GM18873 (cell line): ENCODE results near the gene HDHD2.
A peak's percentile ranks its signal among the peaks of the same experiment; 100 is the strongest.

Experiments used
- ATAC-seq: cut with Tn5 transposase; IDR thresholded peaks from one replicate; pipeline ENCODE4 v1.9.1; 2021; ENCODE audit warnings: mild to moderate bottlenecking, moderate library complexity, moderate number of reproducible peaks; ENCODE audit not compliant: unreplicated experiment, low FRiP score

The HDHD2 gene

DNA sequence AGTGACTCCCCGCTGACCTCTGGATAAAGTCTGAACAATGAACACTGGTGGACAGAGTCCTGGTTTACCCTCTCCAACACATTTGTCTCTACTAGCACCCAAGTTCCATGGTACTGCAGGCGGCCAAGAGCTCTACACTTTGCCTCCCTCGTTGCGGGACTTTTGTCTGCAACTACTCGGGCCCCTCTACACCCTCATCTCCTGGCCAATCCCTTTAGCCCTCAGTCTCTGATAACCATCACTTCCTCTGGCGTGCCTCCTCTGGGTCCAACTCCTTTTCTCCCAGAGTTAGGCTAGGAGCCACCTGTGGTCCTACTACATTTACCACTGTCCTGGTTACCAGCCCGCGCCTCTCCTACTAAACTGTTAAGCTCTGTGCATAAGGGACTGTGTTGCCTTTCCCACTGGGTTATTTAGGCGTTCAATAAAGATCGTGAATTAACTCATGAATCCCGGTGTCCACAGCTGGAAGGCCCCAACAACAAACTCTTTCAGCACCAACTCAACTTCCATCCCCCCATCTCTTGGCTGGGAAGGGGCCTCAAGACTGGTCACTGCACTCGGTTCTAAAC, 757 bp downstream of the HDHD2 start:
- ATAC-seq, result no peak

DNA sequence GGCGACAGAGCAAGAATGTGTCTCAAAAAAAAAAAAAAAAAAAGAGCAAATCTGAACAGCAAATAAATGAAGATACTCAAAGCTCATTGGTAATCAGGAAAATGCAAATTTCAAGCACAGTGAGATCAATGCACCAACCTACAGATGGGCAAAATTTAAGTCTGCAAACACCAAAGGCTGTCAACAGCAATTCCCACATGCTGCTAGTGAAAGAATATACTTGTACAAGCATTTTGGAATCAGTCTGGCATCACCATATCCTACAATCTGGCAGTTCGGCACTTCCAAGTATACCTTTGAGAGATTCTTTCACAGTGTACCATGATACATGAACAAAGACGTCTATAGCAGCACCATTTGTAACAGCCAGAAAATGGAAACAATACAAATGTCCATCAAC, 4.1 kb downstream of the HDHD2 start:
- no peak for ATAC-seq

DNA sequence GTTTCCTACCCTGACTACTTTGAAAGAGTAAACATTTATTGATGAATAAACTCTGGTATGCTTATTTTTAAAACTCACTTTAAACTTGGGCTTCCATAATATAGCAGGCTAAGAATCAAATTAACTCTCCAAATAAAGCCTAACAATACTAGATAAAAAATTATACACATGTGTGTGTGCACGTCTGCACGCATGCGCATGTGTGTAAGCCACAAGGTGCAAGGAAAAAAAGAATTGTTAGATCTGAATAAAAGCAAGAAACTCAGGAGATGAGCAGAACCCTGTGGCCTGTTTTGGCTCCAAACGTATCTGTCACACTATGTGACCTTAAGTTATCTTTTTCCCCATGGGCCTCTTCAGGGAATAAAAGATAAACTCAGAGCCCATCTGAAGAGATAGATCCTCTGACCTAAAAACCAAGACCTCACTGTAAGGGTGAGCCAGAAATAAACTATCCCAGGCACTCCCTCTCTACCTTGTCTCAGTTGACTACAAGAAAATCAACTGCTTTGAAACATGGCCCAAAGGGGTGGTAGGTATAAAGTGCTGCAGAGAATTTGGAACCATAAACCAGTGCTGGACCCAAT, 6.3 kb downstream of the HDHD2 start:
- ATAC-seq, result no peak

DNA sequence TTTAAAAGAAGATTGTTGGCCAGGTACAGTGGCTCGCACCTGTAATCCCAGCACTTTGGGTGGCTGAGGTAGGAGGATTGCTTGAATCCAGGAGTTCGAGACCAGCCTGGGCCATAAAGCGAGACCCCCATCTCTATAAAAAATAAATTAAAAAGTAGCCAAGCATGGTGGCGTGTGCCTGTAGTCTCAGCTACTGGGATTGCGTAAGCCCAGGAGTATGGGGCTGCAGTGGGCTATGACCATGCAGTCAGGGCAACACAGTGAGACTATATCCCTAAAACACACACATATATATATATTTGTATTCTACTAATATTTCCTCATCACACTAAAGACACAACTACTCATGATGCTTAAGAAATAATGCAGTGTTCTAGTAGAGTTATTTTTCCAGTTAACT, 7.1 kb downstream of the HDHD2 start:
- no peak for ATAC-seq

DNA sequence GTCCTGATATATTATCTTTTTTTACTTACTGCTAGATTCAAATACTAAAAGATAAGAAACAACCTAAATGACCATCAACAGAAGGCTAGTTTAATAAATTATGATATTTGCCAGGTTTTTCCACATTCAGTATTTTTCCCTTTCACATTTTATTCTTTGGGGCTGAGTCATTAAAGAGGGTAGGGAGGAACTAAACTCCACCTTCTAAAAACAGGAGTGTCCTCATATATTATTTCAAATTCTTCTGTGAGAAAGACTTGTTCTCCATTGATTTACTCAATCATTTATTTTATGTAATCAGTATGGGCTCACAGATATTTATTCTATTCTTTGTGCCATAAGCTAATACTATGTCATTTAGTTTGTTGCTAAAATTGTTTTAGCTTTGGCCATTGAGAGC, 9.0 kb downstream of the HDHD2 start:
- ATAC-seq, result no peak

DNA sequence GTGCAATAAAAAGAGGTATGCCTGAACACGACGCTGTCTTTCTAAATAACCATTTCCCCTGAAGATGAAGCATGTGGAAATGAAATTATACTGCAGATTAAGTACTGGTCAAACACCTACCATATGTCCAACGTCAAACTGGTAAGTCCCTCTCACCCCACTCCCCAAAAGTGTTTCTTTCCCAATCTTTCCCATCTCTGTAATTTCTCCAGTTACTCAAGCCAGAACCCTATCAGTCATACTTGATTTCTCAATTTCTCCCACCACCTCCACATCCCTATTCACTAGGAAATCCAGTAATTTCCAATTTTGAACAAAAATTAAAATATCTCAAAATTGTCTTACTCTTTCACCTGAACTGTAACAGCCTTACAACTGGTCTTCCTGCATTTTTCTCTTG, 29.2 kb downstream of the HDHD2 start:
- ATAC-seq, result no peak

DNA sequence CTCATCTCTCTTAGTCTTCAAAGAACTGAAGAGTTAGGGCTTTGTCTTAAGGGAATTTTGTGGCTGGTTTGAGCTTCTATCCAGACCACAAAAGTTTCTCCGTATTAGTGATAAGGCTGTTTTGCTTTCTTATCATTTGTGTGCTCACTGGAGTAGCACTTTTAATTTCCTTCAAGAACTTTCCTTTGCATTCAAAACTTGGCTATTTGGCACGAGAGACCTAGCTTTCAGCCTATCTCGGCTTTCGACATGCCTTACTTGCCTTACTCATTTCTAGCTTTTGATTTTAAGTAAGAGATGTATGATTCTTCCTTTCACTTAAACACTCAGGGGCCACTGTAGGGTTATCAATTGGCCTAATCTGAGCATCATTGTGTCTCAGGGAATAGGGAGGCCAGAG, 29.9 kb downstream of the HDHD2 start:
- ATAC-seq, result peak; percentile 78

DNA sequence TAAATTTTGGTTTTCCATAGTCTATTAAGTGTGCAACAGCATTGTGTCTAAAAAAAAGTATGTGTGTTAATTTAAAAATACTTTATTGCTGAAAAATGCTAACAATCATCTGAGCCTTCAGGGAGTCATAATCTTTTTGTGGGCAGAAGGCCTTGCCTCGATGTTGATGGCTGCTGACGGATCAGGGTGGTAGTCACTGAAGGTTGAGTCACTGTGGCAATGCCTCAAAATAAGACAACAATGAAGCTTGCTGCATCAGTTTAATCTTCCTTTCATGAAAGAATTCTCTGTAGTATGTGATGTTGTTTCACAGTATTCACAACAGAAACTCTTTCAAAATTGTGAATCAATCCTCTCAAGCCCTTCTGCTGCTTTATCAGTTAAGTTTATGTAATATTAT, 31.3 kb downstream of the HDHD2 start:
- ATAC-seq, result no peak

DNA sequence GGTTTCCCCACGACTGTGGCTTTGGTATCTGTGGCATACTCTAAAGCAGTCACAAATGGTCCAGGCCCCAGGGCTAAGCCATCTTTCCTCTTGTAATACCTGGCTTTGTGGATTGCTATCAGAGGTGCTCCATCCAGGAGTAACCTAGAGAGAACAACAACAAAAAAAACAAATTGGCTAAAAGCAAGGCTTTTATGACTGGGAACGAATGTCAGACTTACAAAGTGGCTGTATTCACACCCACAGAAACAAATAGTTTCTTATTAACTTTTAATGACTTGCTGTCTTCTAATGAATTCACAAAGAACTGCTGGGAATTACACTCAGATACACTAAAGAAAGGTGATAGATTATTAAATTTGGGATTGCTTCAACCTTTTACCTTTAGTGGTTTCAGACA, 35.1 kb downstream of the HDHD2 start:
- no peak for ATAC-seq

DNA sequence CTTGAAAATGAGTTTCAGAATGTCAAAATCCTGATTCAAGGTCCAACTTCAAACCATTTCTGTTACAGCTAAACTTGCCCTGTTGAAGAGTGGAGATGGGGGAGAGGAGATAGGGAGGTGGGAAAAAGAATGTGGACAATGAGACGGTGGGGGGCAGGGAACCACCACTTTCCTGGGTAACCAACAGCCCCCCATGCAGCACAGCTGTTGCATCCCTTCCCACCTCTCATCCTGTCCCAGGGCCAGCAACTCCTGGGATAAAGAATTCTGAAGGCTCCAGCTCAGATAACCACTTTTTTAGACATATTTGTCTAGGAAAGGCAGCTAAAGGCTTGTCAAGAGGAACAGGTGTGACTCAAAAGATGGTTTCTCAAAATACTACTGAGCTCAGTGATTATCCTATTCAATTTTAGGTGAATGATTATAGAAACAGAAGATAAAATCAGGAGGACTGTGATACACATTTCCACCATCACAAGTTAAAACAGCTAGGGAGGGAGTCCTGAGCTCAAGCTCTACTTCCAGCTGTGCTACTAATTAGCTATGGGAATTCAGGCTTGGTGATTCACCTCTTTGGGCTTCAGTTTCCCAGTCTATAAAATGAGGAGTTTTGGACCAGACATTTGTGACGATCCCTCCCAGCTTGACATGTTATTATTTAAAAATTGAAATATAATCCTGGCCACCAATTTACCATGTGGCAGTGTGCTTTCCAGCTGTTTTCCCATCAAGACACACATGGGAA, 36.3 kb downstream of the HDHD2 start:
- no peak for ATAC-seq

DNA sequence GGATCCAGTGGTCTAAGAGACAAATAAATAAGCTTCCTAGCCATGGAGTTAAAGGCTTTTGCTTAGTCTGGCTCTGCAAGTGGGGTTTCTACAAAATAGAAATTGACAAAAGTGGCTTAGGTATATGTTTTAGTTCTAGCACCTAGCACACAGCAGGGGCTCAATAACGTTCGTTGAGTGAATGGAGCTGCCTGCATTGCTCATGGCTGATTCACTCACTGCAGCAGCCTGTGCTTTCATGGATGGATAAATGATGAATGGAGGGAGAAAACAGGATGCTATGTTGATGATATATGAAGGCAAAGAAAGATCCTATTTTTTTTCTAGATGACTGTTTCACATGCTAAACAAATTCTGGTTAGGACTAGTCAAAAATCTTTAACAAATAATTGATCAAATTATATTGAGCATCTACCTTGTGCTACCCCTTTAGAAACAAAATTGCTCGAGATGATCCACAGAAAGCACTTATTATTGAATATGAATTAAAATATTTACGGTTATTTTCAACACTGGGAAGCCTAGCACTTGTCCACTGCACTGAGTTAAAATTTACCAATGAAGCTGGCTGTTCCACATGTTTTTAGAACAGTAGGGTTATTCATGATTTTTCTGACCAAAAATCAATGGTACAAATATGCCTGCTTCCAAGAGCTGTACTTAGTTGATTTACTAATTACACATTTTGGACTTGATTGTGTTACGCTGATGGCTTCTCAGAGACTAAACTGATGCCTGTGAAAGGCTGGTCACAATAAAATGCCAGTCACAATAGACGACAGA, 39.6 kb downstream of the HDHD2 start:
- no peak for ATAC-seq

DNA sequence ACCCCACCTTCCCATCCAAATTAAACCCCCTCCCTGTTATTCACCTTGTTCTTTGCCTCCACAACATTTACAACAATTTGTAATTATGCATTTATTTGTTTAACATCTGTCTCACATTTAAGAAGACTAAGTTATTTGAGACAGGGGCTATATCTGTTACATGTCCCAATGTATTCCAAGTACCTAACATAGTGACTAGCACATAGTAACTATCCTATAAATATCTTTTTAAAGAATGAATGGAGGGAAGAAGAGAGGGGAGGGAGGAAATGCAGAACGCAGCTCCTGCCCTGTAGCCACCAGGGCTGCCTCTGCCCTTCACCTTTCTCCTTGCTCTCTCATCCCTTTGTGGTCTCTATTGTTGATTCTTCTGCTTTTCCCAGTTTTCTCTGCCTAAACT, 40.6 kb downstream of the HDHD2 start:
- ATAC-seq, result no peak

DNA sequence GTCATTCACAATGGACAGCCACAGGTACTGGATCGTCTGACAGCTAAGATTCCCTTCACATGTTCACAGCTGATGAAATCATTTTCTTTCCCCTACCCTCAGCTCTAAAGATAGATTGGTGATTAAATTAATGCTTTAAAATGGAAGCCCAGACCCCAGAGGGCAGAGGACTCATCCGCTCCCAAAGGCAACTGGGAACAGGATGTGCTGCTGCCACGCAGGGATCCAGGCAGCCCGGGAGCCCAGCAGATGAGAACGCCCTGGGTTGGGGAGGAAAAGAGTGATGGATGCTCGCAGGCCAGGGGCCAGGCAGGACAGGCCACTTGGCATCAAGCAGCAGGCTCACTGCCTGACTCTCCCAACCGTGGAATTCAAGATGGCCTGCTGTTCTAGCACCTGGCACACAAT, 41.3 kb downstream of the HDHD2 start:
- ATAC-seq, result no peak

DNA sequence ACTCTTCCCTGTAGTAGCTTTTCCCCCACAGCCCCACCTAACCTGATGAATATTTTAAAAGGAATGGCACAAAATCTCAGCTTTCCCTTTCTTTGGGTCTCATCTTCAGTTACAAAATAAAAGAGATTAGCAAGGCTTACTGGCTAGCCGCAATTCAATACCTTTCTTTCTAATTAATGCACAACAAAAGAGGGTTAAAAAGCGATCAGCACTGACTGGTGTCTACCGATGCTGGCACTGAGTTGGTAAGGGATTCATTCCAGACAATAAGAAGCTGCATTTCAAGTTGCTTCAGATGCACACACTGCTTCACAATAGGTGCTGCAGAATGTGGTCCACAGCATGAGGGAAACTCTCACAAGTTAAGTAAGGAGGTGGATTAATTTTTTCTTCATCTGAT, 41.9 kb downstream of the HDHD2 start:
- no peak for ATAC-seq

DNA sequence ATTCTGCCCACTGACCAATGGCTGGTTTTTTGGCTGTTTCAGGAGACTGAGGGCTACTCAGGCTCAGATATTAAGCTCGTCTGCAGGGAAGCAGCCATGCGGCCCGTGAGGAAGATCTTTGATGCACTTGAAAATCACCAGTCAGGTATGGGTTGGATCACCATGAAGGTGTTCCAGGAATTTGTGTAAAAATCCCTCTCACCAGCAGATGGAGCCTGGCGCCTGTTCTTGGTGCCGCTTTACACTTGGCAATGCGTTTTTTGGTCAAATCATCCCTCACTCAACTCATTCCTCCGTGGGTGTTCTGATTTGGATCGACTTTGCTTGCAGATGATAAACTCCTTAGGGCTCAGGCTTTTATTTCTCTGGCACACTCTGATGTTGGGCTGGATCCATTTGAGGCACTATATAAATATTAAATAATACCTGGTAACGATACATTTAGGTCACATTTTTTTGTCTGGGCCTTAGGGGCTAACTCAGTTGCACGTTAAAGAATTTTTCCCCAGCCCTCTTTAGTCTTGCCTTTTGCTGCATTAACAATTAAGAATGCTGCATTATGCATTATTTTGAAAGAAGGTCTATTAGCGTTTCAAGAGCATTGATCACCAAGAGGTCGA, 50.0 kb downstream of the HDHD2 start:
- ATAC-seq, result no peak

DNA sequence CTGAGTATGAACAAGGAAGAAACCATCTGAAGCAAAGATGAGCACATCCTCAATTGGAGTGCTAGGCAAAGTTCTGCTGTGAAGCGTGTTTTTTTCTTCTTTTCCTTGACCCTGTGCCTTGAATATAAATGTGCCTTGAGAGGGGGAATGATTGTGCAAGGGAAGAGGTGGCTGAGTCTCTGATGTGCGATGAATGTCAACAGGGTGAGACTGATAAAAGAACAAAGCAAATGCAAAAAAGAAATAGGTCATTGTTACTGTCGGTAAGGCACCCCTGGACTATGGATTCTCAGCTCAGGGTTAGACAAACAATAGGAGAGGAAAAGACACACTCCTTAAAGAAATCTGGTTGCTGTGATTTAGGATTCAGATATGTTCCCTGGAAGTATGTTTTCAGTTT, 54.5 kb downstream of the HDHD2 start:
- no peak for ATAC-seq

DNA sequence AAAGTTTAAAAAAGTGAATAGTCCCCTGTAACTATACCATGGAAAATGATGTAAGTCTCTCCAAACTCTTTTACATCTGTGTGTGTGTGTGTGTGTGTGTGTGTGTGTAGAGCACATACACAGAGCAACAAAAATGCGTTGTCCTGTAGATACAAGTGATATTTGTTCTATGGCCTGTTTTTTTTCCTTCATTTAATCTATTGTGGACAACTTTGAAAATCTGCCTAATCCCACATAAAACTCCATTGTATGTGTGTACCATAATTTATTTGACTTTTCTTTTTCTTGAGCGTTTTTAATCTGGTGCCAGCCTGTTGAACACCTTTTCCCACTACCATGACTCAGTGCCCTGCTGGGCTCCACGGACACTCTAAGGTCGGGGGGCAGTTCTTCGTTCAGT, 62.6 kb downstream of the HDHD2 start:
- ATAC-seq, result no peak

DNA sequence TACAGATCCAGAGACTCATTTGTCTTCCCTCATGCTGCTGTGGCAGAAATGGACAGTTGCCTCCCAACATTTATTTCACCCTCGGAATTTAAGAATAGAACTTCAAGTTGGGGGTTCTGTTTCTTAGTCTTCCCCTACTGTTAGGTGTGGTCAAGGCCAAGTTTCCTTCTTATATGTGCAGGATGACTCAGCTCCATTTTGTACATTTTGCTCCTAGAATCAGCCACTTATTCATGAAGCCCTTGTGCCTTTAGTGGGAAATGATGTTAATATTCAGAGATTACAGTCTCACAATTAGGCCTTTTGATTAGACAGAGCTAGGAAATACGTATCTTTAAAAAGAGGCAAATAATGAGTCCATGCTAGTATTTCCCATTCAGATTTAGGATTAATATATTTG, 68.7 kb downstream of the HDHD2 start:
- no peak for ATAC-seq

DNA sequence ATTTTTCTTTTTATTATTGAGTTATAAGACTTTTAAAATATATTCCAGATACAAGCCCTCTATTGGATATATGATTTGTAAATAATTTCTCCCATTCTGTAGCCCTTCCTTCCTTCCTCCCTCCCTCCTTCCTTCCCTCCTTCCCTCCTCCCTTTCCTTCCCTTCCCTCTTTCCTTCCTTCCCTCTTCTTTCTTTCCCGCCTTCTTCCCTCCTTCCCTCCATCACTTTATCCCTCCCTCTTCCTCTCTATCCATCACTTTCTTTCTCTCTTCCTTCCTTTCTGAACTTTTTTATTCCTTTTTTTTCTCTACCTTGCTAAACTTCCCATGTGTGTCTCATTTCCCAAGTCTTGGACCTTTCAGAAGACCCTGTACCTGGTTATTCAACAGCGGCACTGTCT, 69.4 kb downstream of the HDHD2 start:
- no peak for ATAC-seq

DNA sequence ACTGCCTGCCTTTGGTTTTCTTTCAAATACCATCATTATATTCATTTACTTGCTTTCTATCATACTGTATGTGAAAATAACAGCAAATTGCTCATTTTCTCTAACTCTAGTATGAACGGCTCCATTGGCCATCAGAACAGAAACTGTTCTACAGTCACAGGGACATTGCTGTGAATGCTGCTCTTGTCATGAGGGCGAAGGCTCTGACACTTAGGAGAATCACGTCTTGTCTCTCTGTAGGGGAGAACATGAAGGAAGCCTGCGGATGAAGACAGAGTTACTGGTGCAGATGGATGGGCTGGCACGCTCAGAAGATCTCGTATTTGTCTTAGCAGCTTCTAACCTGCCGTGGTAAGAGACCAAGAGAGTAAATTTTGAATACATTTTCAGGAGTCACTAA, 73.2 kb downstream of the HDHD2 start:
- ATAC-seq, result no peak
